Psoas muscle (tissue), 8 donors: Measurements from ENCODE around the gene PTCH2. TPM values are rescaled to one million over a fixed set of nuclear protein-coding genes. Genes with fewer than 3 reads are reported as not detected.

Experiments
- ATAC-seq, 4 donors: fragments of 200-7000 bp; cut with Tn5 transposase; one replicate each; pipeline ENCODE4 v1.9.1; 2020; ENCODE audit warnings: moderate library complexity in 3 of 4, mild to moderate bottlenecking in 2 of 4
- DNase-seq, 2 donors: peaks; one replicate each; pipeline ENCODE4 v3.0.0-alpha.2; 2020
- H3K27ac ChIP-seq: fragments of 200-600 bp; one replicate; pipeline ENCODE4 v1.8.0; 2022
- H3K27me3 ChIP-seq, 3 donors: fragments of 200-600 bp in 1 of 3; one replicate each; pipeline versions ENCODE4 v1.6.1 to v1.8.0; 2013 to 2022; ENCODE audit warnings: low read length in 2 of 3, mild to moderate bottlenecking in 2 of 3, moderate library complexity in 1 of 3; ENCODE audit not compliant: insufficient read depth in 3 of 3
- H3K36me3 ChIP-seq, 2 donors: fragments of 200-600 bp in 1 of 2; one replicate each; pipeline versions ENCODE4 v1.6.1 to v1.8.0; 2013 to 2022; ENCODE audit warnings: low read depth in 1 of 2, mild to moderate bottlenecking in 1 of 2, moderate library complexity in 1 of 2; ENCODE audit not compliant: insufficient read depth in 1 of 2
- H3K4me1 ChIP-seq: fragments of 200-600 bp; one replicate; pipeline ENCODE4 v1.8.0; 2022
- H3K4me3 ChIP-seq: fragments of 200-600 bp; one replicate; pipeline ENCODE4 v1.8.0; 2022; ENCODE audit warnings: mild to moderate bottlenecking
- H3K9me3 ChIP-seq: fragments of 200-600 bp; one replicate; pipeline ENCODE4 v1.8.0; 2022
- WGBS, 3 donors: extraction: QIAGEN DNeasy Blood & Tissue Kit; methylation state at CpG; one replicate each; pipeline versions ENCODE4 v1.1.6 to v1.1.7; 2013; 5-methylcytosine and 5-hydroxymethylcytosine counted together
- intact Hi-C, 2 donors: fragments of 100-400 bp; cut with DNase I; formaldehyde crosslinking; loops; one replicate each; pipeline versions ENCODE4 v1.11.0 to v1.14.2; 2022
- polyA plus RNA-seq, 3 donors: library from polyadenylated mRNA; stranded (reverse); fragments of 200-250 nt; gene quantifications; one replicate each; pipeline ENCODE4 v1.2.3, GENCODE V29; 2013
- total RNA-seq, 4 donors: library from RNA; stranded (reverse); fragmentation: NEBNext Ultra II Directional in 2 of 4; extraction: Animal tissue kit (Norgen Biotek cat#: 25700) in 2 of 4; gene quantifications; one replicate each; pipeline versions ENCODE4 v1.2.1 to v1.2.4, GENCODE V29; 2021 to 2023
- TF ChIP-seq, protein P1 (sequence below): fragments of 200-600 bp; IDR thresholded peaks from one replicate; pipeline ENCODE4 v1.8.0; 2022; ENCODE audit warnings: antibody characterized with exemption
- donor health status: healthy with polysubstance abuse.
- donor health status: DM: no; HTN: no; CAD: no; lungs with moderate emphysema.
- donor health status: Bipolar disorder and iron deficiency.
- donor health status: healthy.
- donor health status: DM: yes; HTN: yes; CAD: no.
- donor health status: DM: no; HTN: no; CAD: no.
- donor health status: DM: no; HTN: no; CAD: no.
- donor health status: DM: yes; HTN: yes; CAD: no.

The PTCH2 gene
- total and polyA plus RNA-seq, 7 donors: 0.12 to 1.0 (median 0.35) TPM

DNA sequence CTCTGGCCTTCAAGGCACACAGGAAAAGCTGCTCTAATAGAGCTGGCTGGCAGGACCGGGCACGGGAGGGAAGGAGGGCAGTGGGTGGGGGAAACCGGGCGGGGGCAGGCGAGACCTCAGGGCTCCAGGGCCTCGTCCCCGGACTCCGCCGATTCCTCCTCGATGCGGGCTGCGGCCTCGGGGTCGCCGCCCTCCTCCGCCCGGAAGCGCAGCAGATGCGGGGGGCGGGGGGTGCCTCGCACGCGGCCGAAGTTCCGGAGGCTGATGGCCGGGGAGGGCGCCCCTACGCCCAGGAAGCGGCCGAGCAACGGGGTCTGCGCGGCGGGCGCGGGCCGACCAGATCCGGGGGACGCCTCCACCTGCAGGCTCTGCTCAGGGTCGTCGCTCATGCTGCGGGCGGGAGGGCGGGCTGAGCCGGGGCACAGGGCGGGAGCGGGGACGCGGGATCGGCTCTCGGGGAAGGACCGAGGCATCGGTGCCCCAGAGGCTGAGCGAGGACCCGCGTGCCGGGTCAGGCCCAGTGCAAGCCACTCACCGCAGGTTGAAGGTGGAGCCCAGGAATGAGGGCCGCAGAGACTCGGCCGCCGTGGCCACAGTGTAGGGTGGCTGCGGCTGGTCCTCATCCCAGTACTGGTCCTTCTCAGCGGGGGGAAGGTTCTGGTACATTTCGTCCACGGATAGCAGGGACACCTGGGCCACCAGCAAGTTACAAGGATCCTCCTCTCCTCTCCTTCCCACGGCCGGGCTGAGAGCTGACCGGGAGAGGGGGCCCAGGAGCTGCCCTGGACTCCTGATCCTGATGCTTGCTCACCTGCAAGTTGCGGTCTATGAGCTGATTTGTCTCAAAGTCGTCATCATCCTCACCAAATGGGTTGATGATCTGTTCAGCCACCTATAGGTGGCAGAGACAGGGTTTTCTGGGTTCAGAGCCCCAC, 58.7 kb downstream of the PTCH2 start:
- WGBS, 3 donors: 8 to 10% (median 9%) methylated on average over 44 to 71 of the region's 71 CpGs
- intact Hi-C loops: loop anchor here (5.0 kb wide), 2 partner anchors 38 to 513 kb away; no protein-coding TSS in a partner anchor
- Histone ChIP-seq H3K4me3 (peak overlapping the region; percentile 68), H3K27ac (no peak overlapping the region), H3K36me3 (peaks cover 0 to 24% of the 10 kb centered on the region in 2 donors), H3K4me1 (peaks cover 19% of the 10 kb centered on the region), H3K9me3 (no peaks in the 10 kb centered on the region), H3K27me3 (no peaks in the 10 kb centered on the region)
- TF ChIP-seq, protein P1, sequence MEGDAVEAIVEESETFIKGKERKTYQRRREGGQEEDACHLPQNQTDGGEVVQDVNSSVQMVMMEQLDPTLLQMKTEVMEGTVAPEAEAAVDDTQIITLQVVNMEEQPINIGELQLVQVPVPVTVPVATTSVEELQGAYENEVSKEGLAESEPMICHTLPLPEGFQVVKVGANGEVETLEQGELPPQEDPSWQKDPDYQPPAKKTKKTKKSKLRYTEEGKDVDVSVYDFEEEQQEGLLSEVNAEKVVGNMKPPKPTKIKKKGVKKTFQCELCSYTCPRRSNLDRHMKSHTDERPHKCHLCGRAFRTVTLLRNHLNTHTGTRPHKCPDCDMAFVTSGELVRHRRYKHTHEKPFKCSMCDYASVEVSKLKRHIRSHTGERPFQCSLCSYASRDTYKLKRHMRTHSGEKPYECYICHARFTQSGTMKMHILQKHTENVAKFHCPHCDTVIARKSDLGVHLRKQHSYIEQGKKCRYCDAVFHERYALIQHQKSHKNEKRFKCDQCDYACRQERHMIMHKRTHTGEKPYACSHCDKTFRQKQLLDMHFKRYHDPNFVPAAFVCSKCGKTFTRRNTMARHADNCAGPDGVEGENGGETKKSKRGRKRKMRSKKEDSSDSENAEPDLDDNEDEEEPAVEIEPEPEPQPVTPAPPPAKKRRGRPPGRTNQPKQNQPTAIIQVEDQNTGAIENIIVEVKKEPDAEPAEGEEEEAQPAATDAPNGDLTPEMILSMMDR: no peak
- ATAC-seq (peak; percentile 11 to 25 (median 16)), DNase-seq (no peak)

GRCh38 chr1:44783697-44784093, 59.4 kb downstream of the PTCH2 start:
- TF ChIP-seq, protein P1: no peak
- no peak overlapping the region for H3K27ac ChIP-seq

DNA sequence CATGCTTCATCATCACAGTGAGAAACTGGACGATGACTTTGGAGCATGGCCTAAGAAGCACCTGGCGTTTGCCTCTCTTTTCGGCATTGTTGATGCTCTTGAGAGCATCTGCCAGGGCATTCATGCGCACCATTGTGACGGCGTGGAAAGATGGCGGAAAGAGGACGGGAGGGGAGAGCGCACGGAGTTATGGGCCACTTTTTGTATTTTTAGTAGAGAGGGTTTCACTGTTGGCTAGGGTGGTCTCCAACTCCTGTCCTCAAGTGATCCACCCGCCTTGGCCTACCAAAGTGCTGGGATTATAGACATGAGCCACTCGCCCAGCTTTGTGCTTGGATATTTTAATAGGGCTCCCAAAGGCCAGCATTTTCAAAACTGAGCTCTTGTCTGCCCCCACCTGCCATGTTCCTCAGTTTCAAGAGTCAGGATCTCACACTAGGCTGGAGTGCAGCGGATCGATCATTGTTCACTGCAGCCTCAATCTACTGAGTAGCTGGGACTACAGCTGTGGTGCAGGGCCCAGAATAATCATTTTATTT, 62.4 kb downstream of the PTCH2 start:
- Histone ChIP-seq H3K9me3 (no peaks in the 10 kb centered on the region), H3K27me3 (no peaks in the 10 kb centered on the region), H3K4me3 (no peak overlapping the region), H3K4me1 (peaks cover 25% of the 10 kb centered on the region), H3K27ac (no peak overlapping the region), H3K36me3 (peaks cover 9 to 55% of the 10 kb centered on the region in 2 donors)
- 84 to 91% (median 84%) methylated on average over 14 of the region's 14 CpGs for WGBS, 3 donors
- no peak for ATAC-seq
- DNase-seq: no peak
- intact Hi-C loops: no loop called here
- TF ChIP-seq, protein P1: no peak

More at GRCh38 chr1:44783697-44784093, 59.4 kb downstream of the PTCH2 start:
- DNase-seq (no peak), ATAC-seq (no peak)
- H3K27me3 ChIP-seq: no peaks in the 10 kb centered on the region
- peak overlapping the region; percentile 68 for H3K4me3 ChIP-seq
- intact Hi-C loops: no loop called here
- peaks cover 19% of the 10 kb centered on the region for H3K4me1 ChIP-seq
- H3K9me3 ChIP-seq: no peaks in the 10 kb centered on the region
- peaks cover 0 to 31% of the 10 kb centered on the region in 2 donors for H3K36me3 ChIP-seq
- 35 to 45% (median 39%) methylated on average over 8 of the region's 8 CpGs for WGBS, 3 donors

GRCh38 chr1:44778705-44779576, 64.1 kb downstream of the PTCH2 start:
- Histone ChIP-seq H3K4me3 (no peak overlapping the region), H3K27ac (no peak overlapping the region), H3K27me3 (no peaks in the 10 kb centered on the region), H3K36me3 (peaks cover 9 to 55% of the 10 kb centered on the region in 2 donors), H3K4me1 (peaks cover 16% of the 10 kb centered on the region), H3K9me3 (no peaks in the 10 kb centered on the region)
- intact Hi-C loops: no loop called here
- ATAC-seq (no peak), DNase-seq (no peak)
- 90 to 93% (median 92%) methylated on average over 6 of the region's 6 CpGs for WGBS, 3 donors
- TF ChIP-seq, protein P1: no peak
